Gastrocnemius medialis (tissue), 4 donors: ENCODE results near the gene RPS25. TPM values are rescaled to one million over a fixed set of nuclear protein-coding genes. Genes with fewer than 3 reads are reported as not detected.

Source experiments
- ATAC-seq, 2 donors: fragments of 150-250 bp; one replicate each; pipeline ENCODE4 v1.9.1; 2016
- DNase-seq, 2 donors: peaks; one replicate each; pipeline ENCODE4 v3.0.0-alpha.2; 2019
- H3K27ac ChIP-seq, 4 donors: fragments of 200-600 bp; sonication (generic); 1 replicate in 1 of 4; 2 replicates in 3 of 4; pipeline ENCODE4 v1.5.1; 2016 to 2018; ENCODE audit warnings: mild to moderate bottlenecking in 2 of 4, moderate library complexity in 1 of 4
- H3K27me3 ChIP-seq, 3 donors: fragments of 200-600 bp; sonication (generic) in 2 of 3; 1 replicate in 1 of 3; 2 replicates in 2 of 3; pipeline versions ENCODE4 v1.5.1 to v1.6.0; 2016 to 2019; ENCODE audit warnings: mild to moderate bottlenecking in 1 of 3, moderate library complexity in 1 of 3
- H3K36me3 ChIP-seq, 2 donors: fragments of 200-600 bp; sonication (generic) in 1 of 2; one replicate each; pipeline ENCODE4 v1.5.1; 2017 to 2018
- H3K4me1 ChIP-seq, 2 donors: fragments of 200-600 bp; sonication (generic) in 1 of 2; one replicate each; pipeline ENCODE4 v1.5.1; 2016 to 2017; ENCODE audit warnings: mild to moderate bottlenecking in 2 of 2
- H3K4me3 ChIP-seq, 4 donors: fragments of 200-600 bp; sonication (generic) in 3 of 4; 1 replicate in 1 of 4; 2 replicates in 3 of 4; pipeline ENCODE4 v1.5.1; 2016 to 2019; ENCODE audit warnings: mild to moderate bottlenecking in 2 of 4
- H3K9me3 ChIP-seq, 3 donors: fragments of 200-600 bp; sonication (generic) in 2 of 3; 1 replicate in 1 of 3; 2 replicates in 2 of 3; pipeline ENCODE4 v1.5.1; 2016 to 2019
- POLR2A ChIP-seq, 2 donors: fragments of 450-650 bp; IDR thresholded peaks; one replicate each; pipeline ENCODE4 v1.6.1; 2017; ENCODE audit warnings: antibody characterized with exemption in 2 of 2, mild to moderate bottlenecking in 2 of 2, moderate library complexity in 2 of 2
- in situ Hi-C, 4 donors: fragments of 200-750 bp; cut with MboI; loops; one replicate each; pipeline versions ENCODE4 v1.15.0 to v1.8.0; 2017; ENCODE audit warnings: low sequenced_read_pairs in 4 of 4
- intact Hi-C: fragments of 100-400 bp; cut with DNase I; formaldehyde crosslinking; loops from one replicate; pipeline ENCODE4 v1.15.1; 2023; ENCODE audit warnings: low total_unique reads
- total RNA-seq, 4 donors: library from RNA; depleted of rRNA; stranded (reverse); fragments of >200 nt; gene quantifications; one replicate each; pipeline versions ENCODE4 v1.1.0 to v1.2.3, GENCODE V29; 2016
- TF ChIP-seq, protein P1 (sequence below), 5 experiments: fragments of 450-650 bp in 3 of 5; fragments of 200-600 bp in 2 of 5; sonication (generic) in 2 of 5; IDR thresholded peaks in 4 of 5; conservative IDR thresholded peaks in 1 of 5; 1 replicate in 4 of 5; 2 replicates in 1 of 5; pipeline ENCODE4 v1.5.1; 2016 to 2019; ENCODE audit warnings: antibody characterized with exemption in 5 of 5, mild to moderate bottlenecking in 3 of 5, moderate library complexity in 3 of 5

Gene RPS25
- total RNA-seq = 1,000 to 10,000 TPM; 1,700 to 2,567 (median 1,849) TPM

DNA sequence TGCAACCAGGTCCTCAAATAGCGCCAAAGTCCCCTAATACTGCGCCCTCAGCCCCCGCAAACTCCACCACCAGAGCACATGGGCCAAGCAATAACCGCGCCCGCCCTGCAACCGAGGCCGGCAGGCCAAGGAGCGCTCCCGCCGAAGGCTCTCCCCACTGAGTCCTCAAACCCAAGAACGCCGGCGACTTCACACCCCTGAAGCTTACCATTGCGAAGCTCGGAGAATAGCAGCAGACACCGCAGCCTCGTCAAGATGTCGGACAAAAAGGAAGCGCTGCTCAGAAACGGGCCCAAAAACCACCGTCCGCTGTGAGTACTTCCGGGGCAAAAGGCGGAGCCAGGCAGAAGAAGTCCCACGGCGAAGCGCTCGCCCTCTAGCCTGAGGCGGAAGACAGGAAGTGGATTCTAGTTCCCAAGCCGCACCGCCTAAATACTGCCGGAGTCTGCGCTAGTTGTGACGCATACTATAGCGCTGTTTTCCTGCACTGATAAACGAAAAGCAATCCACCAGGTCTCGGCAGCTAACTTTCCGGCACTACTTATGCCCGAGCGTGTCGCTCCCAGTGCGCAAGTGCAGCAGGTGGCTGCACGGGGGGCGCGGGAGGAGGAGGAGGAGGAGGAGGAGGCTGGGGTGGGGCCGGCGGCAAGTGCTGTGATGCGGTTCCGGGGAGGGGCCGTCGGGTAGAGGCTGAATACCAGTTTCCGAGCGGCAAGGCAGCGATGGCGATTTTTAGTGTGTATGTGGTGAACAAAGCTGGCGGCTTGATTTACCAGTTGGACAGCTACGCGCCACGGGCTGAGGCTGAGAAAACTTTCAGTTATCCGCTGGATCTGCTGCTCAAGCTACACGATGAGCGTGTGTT lies at the start of gene RPS25, which contains the start of gene TRAPPC4:
Gene RPS25 (minus strand): TSS at position 270 of the 865 bp plus-strand sequence. CDS start 59 bp downstream, at position 211.
Gene TRAPPC4 (plus strand): TSS at position 693 of the 865 bp plus-strand sequence. CDS start 30 bp downstream, at position 723.
- in situ Hi-C loops = no loop called here
- intact Hi-C loops = loop anchor here (1.0 to 5.0 kb wide), 2 partner anchors 20 to 91 kb away; partner anchors contain the start of genes BCL9L and CENATAC
- no peaks in the 10 kb centered on the region for H3K27me3 ChIP-seq
- ATAC-seq (peak; percentile 95 to 96), DNase-seq (peak; percentile 94 to 96)
- TF ChIP-seq, protein P1, sequence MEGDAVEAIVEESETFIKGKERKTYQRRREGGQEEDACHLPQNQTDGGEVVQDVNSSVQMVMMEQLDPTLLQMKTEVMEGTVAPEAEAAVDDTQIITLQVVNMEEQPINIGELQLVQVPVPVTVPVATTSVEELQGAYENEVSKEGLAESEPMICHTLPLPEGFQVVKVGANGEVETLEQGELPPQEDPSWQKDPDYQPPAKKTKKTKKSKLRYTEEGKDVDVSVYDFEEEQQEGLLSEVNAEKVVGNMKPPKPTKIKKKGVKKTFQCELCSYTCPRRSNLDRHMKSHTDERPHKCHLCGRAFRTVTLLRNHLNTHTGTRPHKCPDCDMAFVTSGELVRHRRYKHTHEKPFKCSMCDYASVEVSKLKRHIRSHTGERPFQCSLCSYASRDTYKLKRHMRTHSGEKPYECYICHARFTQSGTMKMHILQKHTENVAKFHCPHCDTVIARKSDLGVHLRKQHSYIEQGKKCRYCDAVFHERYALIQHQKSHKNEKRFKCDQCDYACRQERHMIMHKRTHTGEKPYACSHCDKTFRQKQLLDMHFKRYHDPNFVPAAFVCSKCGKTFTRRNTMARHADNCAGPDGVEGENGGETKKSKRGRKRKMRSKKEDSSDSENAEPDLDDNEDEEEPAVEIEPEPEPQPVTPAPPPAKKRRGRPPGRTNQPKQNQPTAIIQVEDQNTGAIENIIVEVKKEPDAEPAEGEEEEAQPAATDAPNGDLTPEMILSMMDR (IDR thresholded peaks at IDR 0.05 in 4 of 5, conservative IDR thresholded peaks at IDR 0.05 in 1 of 5) = no peak
- TF ChIP-seq POLR2A (IDR thresholded peaks at IDR 0.05) = peak; percentile 85 to 88
- no peaks in the 10 kb centered on the region for H3K9me3 ChIP-seq
- peaks cover 0 to 49% of the 10 kb centered on the region in 2 donors for H3K36me3 ChIP-seq
- H3K4me1 ChIP-seq = peaks cover 38 to 50% of the 10 kb centered on the region in 2 donors
- H3K4me3 ChIP-seq = peak within 1 kb of the TSS; percentile 70 to 99 (median 90)
- H3K27ac ChIP-seq = peak within 1 kb of the TSS; percentile 95 to 98 (median 98)

- DNase-seq (peak; percentile 95 to 97), ATAC-seq (peak; percentile 95 to 96)
- Histone ChIP-seq H3K4me1 (peaks cover 25 to 26% of the 10 kb centered on the region in 2 donors), H3K36me3 (peaks cover 0 to 32% of the 10 kb centered on the region in 2 donors), H3K9me3 (no peaks in the 10 kb centered on the region), H3K27ac (peak within 1 kb of the TSS; percentile 85 to 91 (median 90)), H3K4me3 (peak within 1 kb of the TSS; percentile 84 to 97 (median 91)), H3K27me3 (no peaks in the 10 kb centered on the region)
- intact Hi-C loops (loop anchor here (1.0 to 10.0 kb wide), 5 partner anchors 10 to 137 kb away; partner anchors contain the start of genes C2CD2L, CBL, HMBS and HYOU1), in situ Hi-C loops (no loop called here)
- TF ChIP-seq, protein P1 (IDR thresholded peaks at IDR 0.05 in 4 of 5, conservative IDR thresholded peaks at IDR 0.05 in 1 of 5) = peak in 1 of 5 experiments; percentile 26
- peak; percentile 70 to 71 for TF ChIP-seq POLR2A (IDR thresholded peaks at IDR 0.05)
Observed at GRCh38 chr11:119067371-119068222, 49.5 kb upstream of the RPS25 start, which contains the start of gene VPS11. Gene VPS11, plus strand, starts transcription at chr11:119067818. Its CDS starts 6 bp downstream, at chr11:119067824.

- in situ Hi-C loops (no loop called here), intact Hi-C loops (loop anchor here (10.0 kb wide), 1 partner anchor 139 kb away; the partner anchor contains the start of gene CBL)
- TF ChIP-seq, protein P1 (IDR thresholded peaks at IDR 0.05 in 4 of 5, conservative IDR thresholded peaks at IDR 0.05 in 1 of 5) = no peak
- no peak for TF ChIP-seq POLR2A (IDR thresholded peaks at IDR 0.05)
- H3K4me3 ChIP-seq = no peak overlapping the region
- peaks cover 25 to 32% of the 10 kb centered on the region in 2 donors for H3K4me1 ChIP-seq
- no peaks in the 10 kb centered on the region for H3K9me3 ChIP-seq
- no peak overlapping the region for H3K27ac ChIP-seq
- DNase-seq (no peak), ATAC-seq (no peak)
- H3K27me3 ChIP-seq = no peaks in the 10 kb centered on the region
- H3K36me3 ChIP-seq = peaks cover 0 to 10% of the 10 kb centered on the region in 2 donors
Observed at GRCh38 chr11:119065369-119065768, 47.2 kb upstream of the RPS25 start.

- in situ Hi-C loops = no loop called here
- Histone ChIP-seq H3K4me3 (no peak overlapping the region), H3K27me3 (no peaks in the 10 kb centered on the region), H3K27ac (peak overlapping the region in 2 of 4 donors; percentile 3 to 26), H3K36me3 (peaks cover 0 to 5% of the 10 kb centered on the region in 2 donors), H3K9me3 (no peaks in the 10 kb centered on the region), H3K4me1 (peaks cover 18 to 26% of the 10 kb centered on the region in 2 donors)
- TF ChIP-seq, protein P1 (IDR thresholded peaks at IDR 0.05 in 4 of 5, conservative IDR thresholded peaks at IDR 0.05 in 1 of 5) = no peak
- no peak for TF ChIP-seq POLR2A (IDR thresholded peaks at IDR 0.05)
- DNase-seq (no peak), ATAC-seq (no peak)
- intact Hi-C loops = loop anchor here (10.0 kb wide), 1 partner anchor 142 kb away; the partner anchor contains the start of gene CBL
Observed at GRCh38 chr11:119062779-119063178, 44.6 kb upstream of the RPS25 start.
